Hematopoietic multipotent progenitor cell treated with erythropoietin and hydrocortisone succinate and interleukin-3 and kit ligand, for 15 days (in vitro differentiated cells): Measurements from ENCODE around the gene CYTL1.
"Not testable (repeated sequence)": the region's sequence is repeated elsewhere in the genome, so short reads cannot be mapped to it uniquely, and the experiment has no call there.

Experiments
- DNase-seq: peaks from one replicate; pipeline ENCODE4 v3.0.0-alpha.2; 2015; ENCODE audit warnings: low spot score

CYTL1 gene

GRCh38 chr4:5019274-5019673 is at the start of gene CYTL1:
Gene CYTL1, minus strand, starts transcription at chr4:5019458. Its CDS starts 13 bp downstream, at chr4:5019445.
- no peak for DNase-seq

DNA sequence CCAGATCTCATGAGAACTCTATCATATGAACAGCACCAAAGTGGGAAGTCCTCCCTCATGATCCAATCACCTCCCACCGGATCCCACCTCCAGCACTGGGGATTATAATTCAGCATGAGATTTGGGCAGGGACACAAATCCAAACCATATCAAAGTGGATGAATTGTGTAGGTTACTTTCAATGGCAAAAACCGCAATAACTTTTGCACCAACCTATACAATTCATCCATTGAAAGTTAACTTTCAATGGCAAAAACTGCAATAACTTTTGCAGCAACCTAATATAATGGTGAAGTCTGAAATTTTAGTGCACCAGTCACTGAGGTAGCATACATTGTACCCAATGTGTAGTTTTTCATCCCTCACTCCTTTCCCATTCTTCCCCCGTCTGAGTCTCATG is 48.6 kb upstream of the CYTL1 start:
- no peak for DNase-seq

DNA sequence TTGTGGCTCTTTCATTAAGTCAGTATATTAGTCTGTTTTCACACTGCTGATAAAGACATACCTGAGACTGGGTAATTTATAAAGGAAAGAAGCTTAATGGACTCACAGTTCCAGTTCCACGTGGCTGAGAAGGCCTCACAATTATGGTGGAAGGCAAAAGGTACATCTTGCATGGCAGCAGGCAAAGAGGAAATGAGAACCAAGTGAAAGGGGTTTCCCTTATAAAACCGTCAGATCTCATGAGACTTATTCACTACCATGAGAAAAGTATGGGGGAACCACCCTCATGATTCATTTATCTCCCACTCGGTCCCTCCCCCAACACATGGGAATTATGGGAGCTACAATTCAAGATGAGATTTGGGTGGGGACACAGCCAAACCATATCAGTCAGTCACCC is 47.7 kb upstream of the CYTL1 start:
- DNase-seq: not testable (repeated sequence)

DNA sequence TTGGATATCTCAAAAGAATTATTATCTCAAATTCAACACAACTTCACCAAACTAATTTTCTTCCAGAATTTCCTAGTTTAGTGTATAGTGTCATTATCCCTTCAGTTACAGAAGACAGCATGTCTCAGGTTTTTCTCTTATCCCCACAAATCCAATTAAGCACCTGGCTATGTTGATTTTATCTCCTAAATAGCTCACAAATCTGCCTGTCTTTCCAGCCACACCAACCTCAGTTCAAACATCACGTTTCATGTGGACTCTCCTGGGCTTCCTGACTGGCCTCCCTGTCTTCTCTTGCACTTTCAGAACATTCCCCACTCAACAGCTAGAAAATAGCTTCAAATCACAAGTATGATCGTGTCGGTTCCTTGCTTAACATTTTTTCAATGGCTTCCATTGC is 46.8 kb upstream of the CYTL1 start:
- no peak for DNase-seq

- DNase-seq: no peak
Measured at GRCh38 chr4:5055411-5055810, 36.2 kb upstream of the CYTL1 start.

GRCh38 chr4:5054532-5054931 is 35.3 kb upstream of the CYTL1 start:
- DNase-seq: no peak

GRCh38 chr4:5052726-5053425 is 33.6 kb upstream of the CYTL1 start:
- no peak for DNase-seq

- no peak for DNase-seq
Measured at GRCh38 chr4:5052204-5052702, 33.0 kb upstream of the CYTL1 start.

DNA sequence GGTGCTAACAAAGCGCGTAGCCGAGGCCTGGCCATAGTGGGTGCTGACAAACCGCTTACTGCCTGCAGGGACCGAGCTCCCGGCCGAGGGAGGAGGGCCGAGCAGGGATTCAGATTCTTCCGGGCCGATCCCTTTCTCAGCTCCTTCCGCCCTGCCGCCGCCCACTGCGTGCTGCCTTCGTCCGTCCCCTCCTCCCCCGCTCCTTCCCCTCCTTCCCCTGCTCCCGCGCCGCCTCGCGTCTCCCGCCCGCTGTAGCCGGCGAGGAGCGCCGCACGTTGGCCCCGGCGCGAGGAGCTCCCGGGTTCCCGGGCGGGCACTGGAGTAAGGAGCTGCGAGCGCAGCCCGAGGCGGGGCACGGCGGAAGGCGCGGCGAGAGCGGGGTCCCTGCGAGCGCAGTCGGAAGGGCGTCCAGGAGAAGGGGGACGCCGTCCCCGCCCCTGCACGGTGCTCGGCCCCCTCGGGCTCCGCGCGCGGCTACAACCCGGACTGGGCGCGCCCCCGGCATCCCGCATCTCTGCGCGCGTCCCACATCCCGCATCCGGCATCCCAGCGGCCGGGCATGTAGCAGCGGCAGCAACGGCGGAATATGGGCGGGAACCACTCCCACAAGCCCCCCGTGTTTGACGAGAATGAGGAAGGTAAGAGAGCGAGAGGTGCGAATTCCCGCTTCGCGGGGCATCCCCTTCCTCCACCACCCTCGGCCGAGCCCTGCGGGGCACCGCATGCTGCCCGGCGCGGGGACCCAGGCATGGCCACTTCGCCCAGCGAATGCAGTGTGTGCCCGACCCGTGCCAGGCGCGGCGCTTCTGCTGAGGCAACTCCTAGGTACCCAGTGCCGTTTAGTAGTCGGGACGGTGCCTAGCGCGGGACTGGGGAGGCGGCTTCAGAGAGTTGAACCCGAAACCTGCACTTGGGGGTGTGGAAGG is 32.3 kb upstream of the CYTL1 start, which contains the start of gene STK32B:
Gene STK32B, plus strand, starts transcription at position 203 of the 926 bp plus-strand sequence.
- DNase-seq: peak; percentile 12

GRCh38 chr4:5050520-5051277 is 31.4 kb upstream of the CYTL1 start:
- DNase-seq: peak; percentile 57

- no peak for DNase-seq
Measured at GRCh38 chr4:5048721-5049120, 29.5 kb upstream of the CYTL1 start.

DNA sequence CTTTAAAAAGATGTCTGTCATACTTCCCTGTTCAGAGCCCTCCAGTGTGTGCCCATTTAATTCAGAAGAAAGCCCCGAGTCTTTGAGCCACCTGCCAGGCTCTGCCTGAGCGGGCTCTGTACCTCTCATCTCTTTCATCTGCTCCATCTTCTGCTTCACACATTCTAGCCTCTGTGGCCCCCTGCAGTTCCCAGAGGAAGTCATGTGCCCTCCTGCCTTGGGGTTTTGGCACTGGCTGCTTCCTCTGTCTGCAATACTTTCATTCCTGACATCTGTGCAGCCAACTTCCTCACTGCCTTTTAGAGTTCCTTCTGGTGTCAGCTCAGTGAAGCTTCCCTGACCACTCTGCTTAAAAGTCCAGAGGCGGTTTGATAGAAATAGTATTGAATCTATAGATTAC is 25.8 kb upstream of the CYTL1 start:
- DNase-seq: no peak

DNA sequence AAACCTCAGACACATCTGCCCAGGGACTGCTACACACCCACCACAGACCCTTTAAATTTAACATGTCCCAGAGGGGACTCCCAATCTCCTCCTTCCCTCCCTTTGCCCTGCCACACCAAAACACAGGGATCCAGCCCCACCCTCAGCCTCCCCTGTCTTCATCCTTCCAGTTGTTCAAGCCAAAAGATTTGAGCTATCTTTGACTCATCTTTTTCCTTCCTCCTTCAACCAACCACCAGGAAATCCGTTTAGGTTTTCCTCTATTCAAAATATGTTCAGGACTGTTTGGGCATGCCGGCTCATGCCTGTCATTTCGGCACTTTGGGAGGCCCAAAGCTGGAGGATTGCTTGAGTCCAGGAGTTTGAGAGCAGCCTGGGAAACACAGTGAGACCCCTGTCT is 25.1 kb upstream of the CYTL1 start:
- no peak for DNase-seq

DNA sequence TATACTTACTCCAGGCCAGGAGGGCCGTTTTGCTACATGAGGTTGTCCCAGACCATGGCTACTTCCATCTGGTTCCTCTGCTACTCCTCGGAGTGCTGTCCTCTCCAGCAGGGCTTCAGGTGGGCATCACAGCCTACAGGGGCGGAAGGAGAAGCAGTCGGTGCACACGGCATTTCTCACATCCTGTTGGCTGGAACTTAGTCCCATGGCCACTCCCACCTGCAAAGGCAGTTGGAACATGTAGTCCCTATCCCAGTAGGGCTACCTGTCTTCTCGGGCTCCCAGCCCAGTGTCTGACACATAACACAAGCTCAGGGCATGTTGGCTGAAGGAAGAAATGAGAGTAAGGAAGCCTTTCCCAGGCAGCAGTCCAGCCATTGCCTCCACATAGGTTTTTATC is 24.3 kb upstream of the CYTL1 start:
- no peak for DNase-seq

GRCh38 chr4:5041699-5042098 is 22.4 kb upstream of the CYTL1 start:
- peak; percentile 22 for DNase-seq

DNA sequence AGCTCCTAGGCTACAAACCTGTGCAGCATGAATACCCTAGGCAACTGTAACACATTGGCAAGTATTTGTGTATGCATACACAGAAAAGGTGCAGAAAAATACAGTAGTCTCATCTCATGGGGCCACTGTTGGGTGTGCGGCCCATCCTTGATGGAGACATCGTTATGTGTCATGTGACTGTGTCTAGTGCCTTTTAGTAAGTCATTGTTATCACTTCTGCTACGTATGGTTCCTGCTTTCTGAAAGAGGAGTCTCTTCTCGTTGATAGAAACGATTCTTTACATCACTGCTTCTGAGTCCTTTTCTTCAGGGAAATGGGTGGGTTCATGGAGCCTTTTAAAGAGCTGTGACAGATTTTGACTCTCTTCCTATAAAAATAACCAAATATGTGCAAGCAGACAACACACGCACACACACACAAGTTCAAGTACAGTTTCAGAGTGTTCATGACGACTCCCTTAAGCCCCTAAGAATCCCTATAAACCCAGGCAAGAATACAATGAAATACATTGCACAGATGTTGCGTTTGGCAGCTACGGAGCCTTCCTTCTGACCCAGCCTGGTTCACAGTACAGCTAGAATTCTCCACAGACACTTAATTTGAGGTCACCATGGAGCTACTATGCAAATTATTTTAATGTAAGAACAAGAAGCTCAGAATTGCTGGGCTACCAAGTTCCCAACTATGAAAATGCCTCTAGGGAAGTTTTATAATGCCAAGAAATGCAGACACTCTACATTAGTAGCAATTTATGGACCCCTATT is 21.8 kb upstream of the CYTL1 start:
- no peak for DNase-seq

DNA sequence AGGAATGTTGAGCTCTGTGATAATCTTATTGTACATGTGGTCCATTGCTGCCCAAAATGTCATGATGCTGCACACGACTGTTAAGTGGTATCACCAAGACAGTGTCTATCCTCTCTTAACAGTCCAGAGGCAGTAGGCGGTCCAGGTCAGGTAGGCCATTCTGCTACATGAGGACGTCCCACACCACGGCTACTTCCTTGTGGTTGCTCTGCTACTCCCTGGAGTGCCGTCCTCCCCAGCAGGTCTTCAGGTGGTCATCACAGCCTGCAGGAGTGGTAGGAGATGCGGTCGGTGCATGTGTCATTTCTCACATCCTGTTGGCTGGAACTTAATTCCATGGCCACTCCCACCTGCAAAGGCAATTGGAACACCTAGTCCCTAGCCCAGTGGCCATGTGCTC is 20.5 kb upstream of the CYTL1 start:
- no peak for DNase-seq

- peak; percentile 69 for DNase-seq
Measured at GRCh38 chr4:5037553-5038551, 18.6 kb upstream of the CYTL1 start.

DNA sequence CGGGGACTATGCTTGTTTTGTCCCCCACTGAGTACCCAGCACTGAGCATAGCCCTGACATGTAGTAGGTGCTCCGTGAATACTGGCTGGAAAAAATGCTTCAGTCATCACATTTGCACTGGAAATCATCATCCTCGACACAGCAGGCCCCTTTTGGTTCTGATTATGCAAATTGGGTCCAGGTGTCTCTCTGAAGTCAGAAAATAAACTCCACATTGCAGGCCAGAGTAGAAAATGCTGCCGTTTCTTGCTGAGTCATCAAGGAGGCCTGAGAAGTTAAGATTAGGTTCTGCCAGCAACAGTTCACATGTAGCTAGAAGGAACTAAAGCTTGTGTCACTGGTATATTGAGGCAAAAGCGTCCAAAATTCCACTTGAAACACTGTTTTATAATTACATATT is 17.0 kb upstream of the CYTL1 start:
- DNase-seq: peak; percentile 90

GRCh38 chr4:5034206-5034605 is 14.9 kb upstream of the CYTL1 start:
- DNase-seq: no peak
